Measurements from ENCODE around the gene KDELR1. TPM values are rescaled to one million over a fixed set of nuclear protein-coding genes. Genes with fewer than 3 reads are reported as not detected.

Gene KDELR1
- total RNA-seq: 72.3 TPM

GRCh38 chr19:48391100-48392005, at the start of gene KDELR1:
Gene KDELR1 (minus strand): TSS chr19:48391551. CDS start chr19:48391358, 193 bp downstream.

DNA sequence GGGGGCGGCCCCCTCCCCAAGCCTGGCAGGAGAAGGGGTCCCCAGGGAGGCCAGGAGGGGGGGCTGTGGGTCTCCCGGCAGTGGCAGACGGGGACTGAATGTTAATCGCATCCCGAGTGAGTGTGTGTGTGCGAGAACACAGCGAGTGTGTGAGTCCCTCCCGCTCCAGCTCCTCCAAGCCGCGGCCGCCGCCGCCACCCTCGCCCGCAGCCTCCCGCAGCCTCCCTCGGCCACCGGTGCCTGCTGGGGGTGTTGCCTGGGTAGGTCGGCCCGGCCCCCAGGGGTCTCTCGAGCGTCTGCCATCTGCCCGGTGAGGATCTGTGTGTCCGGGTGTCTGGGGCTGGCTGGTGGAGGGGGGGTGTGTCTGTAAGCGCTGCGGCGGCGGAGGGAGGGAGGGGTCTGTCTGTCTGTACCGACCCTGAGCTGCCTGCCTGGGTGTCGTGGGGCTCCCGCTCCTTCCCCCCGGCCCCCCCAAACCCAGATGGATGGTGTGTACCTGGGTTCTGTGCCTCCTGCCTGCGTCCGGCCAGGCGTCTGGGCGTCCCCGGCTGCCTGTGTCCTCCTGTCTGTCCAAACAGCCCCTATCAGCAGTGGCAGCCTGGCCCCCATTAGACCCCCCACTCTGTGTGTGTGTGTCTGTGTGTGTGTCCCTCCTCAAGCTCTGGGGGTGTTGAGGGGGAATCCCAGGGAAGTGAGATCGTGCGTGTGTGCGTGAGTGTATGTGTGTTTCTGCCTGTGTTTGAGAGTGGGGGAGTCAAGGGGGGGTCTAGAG, 2.4 kb upstream of the KDELR1 start, which contains the start of gene GRIN2D:
GRIN2D (plus strand) TSS at position 110 of the 772 bp plus-strand sequence. CDS start 4,725 bp downstream, outside the sequence.

GRCh38 chr19:48363810-48364597, 27.3 kb downstream of the KDELR1 start, which contains the start of the genes SYNGR4 and TMEM143:
Gene SYNGR4 (plus strand): TSS chr19:48364367. CDS start chr19:48365843, 1,476 bp downstream.
Gene TMEM143 (minus strand): TSS chr19:48363940. CDS start chr19:48363920, 20 bp downstream.

Other genes starting within 250 kb of the KDELR1 start
- 44.2 TPM for gene LIG1, start 221.2 kb downstream of the KDELR1 start, total RNA-seq
- 6.2 TPM for gene ZSWIM9, start 220.9 kb downstream of the KDELR1 start, total RNA-seq
- 78.3 TPM for gene CARD8, start 135.6 kb downstream of the KDELR1 start, total RNA-seq
- 5.1 TPM for gene ZNF114, start 121.5 kb downstream of the KDELR1 start, total RNA-seq
- 17.3 TPM for gene EMP3, start 66.0 kb downstream of the KDELR1 start, total RNA-seq
- 2.8 TPM for gene TMEM143, start 27.6 kb downstream of the KDELR1 start, total RNA-seq
- not detected for gene SYNGR4, start 27.2 kb downstream of the KDELR1 start, total RNA-seq
- 4.3 TPM for gene GRIN2D, start 2.1 kb upstream of the KDELR1 start, total RNA-seq
- gene GRWD1, start 54.4 kb upstream of the KDELR1 start, total RNA-seq: 26.2 TPM
- gene KCNJ14, start 64.0 kb upstream of the KDELR1 start, total RNA-seq: 1.6 TPM
- gene CYTH2, start 77.8 kb upstream of the KDELR1 start, total RNA-seq: 72.9 TPM
- gene LMTK3, start 120.3 kb upstream of the KDELR1 start, total RNA-seq: 6.1 TPM
- gene SULT2B1, start 160.6 kb upstream of the KDELR1 start, total RNA-seq: 1.1 TPM
- not detected for gene SPACA4, start 215.2 kb upstream of the KDELR1 start, total RNA-seq
- gene FAM83E, start 223.5 kb upstream of the KDELR1 start, total RNA-seq: 1.4 TPM
- gene RPL18, start 227.6 kb upstream of the KDELR1 start, total RNA-seq: 1,106 TPM
- 12.5 TPM for gene SPHK2, start 228.0 kb upstream of the KDELR1 start, total RNA-seq
- gene DBP, start 245.8 kb upstream of the KDELR1 start, total RNA-seq: 26.7 TPM